Measurements from ENCODE around the gene MYO1A. TPM values are rescaled to one million over a fixed set of nuclear protein-coding genes. Genes with fewer than 3 reads are reported as not detected.

The MYO1A gene
- total and polyA plus RNA-seq, 10 of the 15 experiments (the other 5 are each of a cell fraction or from before 2014, with no cell fraction given) = 0.01 to 0.34 (median 0.15) TPM; not detected in 2

DNA sequence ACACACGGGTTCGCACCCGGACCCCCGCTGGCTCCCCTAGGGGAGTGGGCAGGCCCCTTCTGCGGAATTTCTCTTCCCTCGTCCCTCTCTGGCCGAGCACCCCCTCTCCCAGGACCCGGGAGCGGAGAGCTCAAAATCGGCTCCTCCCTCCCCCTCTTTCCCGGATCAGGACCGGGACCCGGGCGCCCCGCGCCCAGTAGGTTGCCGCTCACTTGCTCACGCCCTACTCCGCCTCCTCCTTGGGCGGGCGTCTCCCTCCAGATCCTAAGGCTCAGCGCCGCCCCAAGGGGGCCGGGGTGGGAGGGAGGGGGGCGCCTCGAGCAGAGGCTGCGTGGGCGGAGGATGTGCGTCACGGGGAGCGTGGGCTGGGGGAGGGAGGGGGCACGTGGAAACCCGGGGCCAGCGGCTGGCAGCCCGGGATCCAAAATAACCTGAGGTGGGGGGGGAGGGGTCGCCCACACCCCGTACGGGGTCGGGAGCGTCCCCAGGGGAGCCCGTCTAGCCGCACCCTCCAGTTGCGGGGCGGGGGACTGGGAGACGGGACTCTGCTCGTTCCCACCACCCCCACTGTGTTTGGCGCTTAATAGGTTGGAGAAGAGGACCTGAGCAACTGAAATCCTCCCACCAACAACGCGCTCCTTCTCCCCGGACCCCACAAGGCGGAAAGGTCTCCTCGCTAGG, 37.2 kb upstream of the MYO1A start (continued):
- no peak for TF ChIP-seq ASH2L (IDR thresholded peaks at IDR 0.05; ENCODE audit: borderline replicate concordance, low read depth)
- TF ChIP-seq, protein P1, sequence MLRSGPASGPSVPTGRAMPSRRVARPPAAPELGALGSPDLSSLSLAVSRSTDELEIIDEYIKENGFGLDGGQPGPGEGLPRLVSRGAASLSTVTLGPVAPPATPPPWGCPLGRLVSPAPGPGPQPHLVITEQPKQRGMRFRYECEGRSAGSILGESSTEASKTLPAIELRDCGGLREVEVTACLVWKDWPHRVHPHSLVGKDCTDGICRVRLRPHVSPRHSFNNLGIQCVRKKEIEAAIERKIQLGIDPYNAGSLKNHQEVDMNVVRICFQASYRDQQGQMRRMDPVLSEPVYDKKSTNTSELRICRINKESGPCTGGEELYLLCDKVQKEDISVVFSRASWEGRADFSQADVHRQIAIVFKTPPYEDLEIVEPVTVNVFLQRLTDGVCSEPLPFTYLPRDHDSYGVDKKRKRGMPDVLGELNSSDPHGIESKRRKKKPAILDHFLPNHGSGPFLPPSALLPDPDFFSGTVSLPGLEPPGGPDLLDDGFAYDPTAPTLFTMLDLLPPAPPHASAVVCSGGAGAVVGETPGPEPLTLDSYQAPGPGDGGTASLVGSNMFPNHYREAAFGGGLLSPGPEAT (IDR thresholded peaks at IDR 0.05; ENCODE audit: low read depth) = 0 out of 2 replicates have a peak, but pooled peaks have one; percentile 9
- no peak for TF ChIP-seq NFXL1 (IDR thresholded peaks at IDR 0.05; ENCODE audit: borderline replicate concordance)
- no peak for TF ChIP-seq FOS (IDR thresholded peaks at IDR 0.05; ENCODE audit: borderline replicate concordance, extremely low read depth, insufficient read length)
- no peak for TF ChIP-seq PAX8 (IDR thresholded peaks at IDR 0.05)
- no peak for TF ChIP-seq CEBPB (IDR thresholded peaks at IDR 0.05; ENCODE audit: borderline replicate concordance in 1 of 2, low read depth in 2 of 2, low read length in 2 of 2)
- TF ChIP-seq SIN3A (IDR thresholded peaks at IDR 0.05; ENCODE audit: low read depth, low read length) = peak; percentile 55; the same call in 1 of the 2 replicates
- TF ChIP-seq MEF2A (IDR thresholded peaks at IDR 0.05; ENCODE audit: insufficient read depth, low read depth, low read length) = peak; percentile 63; the same call in 1 of the 2 replicates

DNA sequence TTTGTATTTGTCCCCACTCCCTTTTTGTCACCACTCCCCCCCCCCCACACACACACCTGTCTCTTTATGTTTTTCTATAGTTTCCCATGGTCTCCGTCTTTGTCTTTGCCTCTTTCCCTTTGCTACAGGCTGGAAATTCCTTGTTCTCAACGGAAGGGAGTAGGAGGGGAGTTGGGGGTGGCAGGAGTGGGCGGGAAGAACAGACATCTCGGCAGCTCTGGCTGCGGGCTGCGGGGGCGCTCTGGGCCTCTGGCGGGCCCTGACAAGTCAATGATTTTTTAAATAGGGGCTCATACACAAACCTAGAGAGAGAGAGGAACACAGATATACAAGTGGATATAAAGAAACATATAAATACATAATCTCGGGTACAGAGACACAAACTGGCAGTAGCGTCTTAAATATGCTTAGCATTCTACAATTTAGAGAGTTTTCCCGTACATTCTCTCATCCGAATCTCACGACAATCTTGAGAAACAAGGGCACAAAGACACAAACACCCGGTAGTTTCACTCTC, 36.6 kb upstream of the MYO1A start:
- Histone ChIP-seq H3K9ac (ENCODE audit: control insufficient read depth, insufficient read depth, low read length) (peak overlapping the region; percentile 95), H3K27me3 (replicated peaks in 1 of 2; ENCODE audit: control insufficient read depth in 2 of 2, insufficient read depth in 2 of 2, low read length in 1 of 2) (no peaks in the 10 kb centered on the region), H3K27ac (ENCODE audit: control insufficient read depth, insufficient read depth) (peak overlapping the region; percentile 98), H3K9me3 (replicated peaks; ENCODE audit: control insufficient read depth, insufficient read depth, low read length) (no peaks in the 10 kb centered on the region), H3K36me3 (ENCODE audit: control insufficient read depth in 2 of 2, insufficient read depth in 2 of 2, low read length in 1 of 2) (peaks cover 2 to 3% of the 10 kb centered on the region in 2 experiments; a peak in 3 of 4 replicates), H3K4me3 (peak overlapping the region; percentile 95), H3K79me2 (ENCODE audit: control insufficient read depth, insufficient read depth, low read length) (peaks cover 22% of the 10 kb centered on the region), H4K20me1 (ENCODE audit: control insufficient read depth, insufficient read depth) (no peaks in the 10 kb centered on the region), H2AFZ (ENCODE audit: control insufficient read depth, low read depth, low read length) (peak overlapping the region; percentile 2), H3K4me2 (ENCODE audit: control insufficient read depth, insufficient read depth) (peak overlapping the region; percentile 82), H3K4me1 (ENCODE audit: control insufficient read depth, insufficient read depth, low read length) (peaks cover 23% of the 10 kb centered on the region)
- DNase-seq (ENCODE audit: low read depth, low spot score) (no peak), FAIRE-seq (peak; percentile 59), ATAC-seq (peak; percentile 10)
- SMC1A ChIA-PET (ENCODE audit: uncharacterized antibody, unreplicated experiment) = interaction anchor here (4.5 kb wide), 1 partner anchor 25 kb away, joined by 29 read pairs; the partner anchor contains the start of gene STAT6
- CTCF ChIA-PET = interaction anchor here (1.0 to 9.0 kb wide), 4 partner anchors 7 to 24 kb away, joined by 3 to 144 read pairs (median 40); partner anchors contain the start of genes NEMP1 and STAT6
- POLR2A ChIA-PET = interaction anchor here (0.6 to 5.1 kb wide), 6 partner anchors 8 to 24 kb away, joined by 3 to 41 read pairs (median 4); partner anchors contain the start of genes NEMP1 and STAT6
- intact Hi-C loops (cut with micrococcal nuclease; ENCODE audit: unreplicated experiment) = loop anchor here (1.0 to 5.0 kb wide), 4 partner anchors 7 to 449 kb away; partner anchors contain the start of genes PTGES3 and STAT6
- RAD21 ChIA-PET (ENCODE audit: unreplicated experiment) = interaction anchor here (1.0 to 8.8 kb wide), 4 partner anchors 8 to 24 kb away, joined by 3 to 199 read pairs (median 20); partner anchors contain the start of genes NEMP1 and STAT6
- 3% methylated on average over 14 of the region's 14 CpGs for WGBS (ENCODE audit: insufficient coverage, insufficient replicate concordance, low lambda C conversion rate, missing lambda C conversion rate)
- in situ Hi-C loops (cut with MboI) = loop anchor here (10.0 kb wide), 1 partner anchor 452 kb away; the partner anchor contains the start of gene BAZ2A
- TSS peak; percentile 91 for BruUV-seq (replicated peaks)
- TF ChIP-seq, protein P2, sequence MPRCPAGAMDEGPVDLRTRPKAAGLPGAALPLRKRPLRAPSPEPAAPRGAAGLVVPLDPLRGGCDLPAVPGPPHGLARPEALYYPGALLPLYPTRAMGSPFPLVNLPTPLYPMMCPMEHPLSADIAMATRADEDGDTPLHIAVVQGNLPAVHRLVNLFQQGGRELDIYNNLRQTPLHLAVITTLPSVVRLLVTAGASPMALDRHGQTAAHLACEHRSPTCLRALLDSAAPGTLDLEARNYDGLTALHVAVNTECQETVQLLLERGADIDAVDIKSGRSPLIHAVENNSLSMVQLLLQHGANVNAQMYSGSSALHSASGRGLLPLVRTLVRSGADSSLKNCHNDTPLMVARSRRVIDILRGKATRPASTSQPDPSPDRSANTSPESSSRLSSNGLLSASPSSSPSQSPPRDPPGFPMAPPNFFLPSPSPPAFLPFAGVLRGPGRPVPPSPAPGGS (IDR thresholded peaks at IDR 0.05; ENCODE audit: borderline replicate concordance, insufficient read depth, low read depth, low read length, poor library complexity, severe bottlenecking) = no peak
- TF ChIP-seq MTA2 (IDR thresholded peaks at IDR 0.05; ENCODE audit: low read depth) (peak; percentile 7; the same call in 1 of the 2 replicates), RELA (IDR thresholded peaks at IDR 0.05; ENCODE audit: borderline replicate concordance, partially characterized antibody) (no peak), IKZF1 (conservative IDR thresholded peaks at IDR 0.05) (peak; percentile 60; the same call in 1 of the 2 replicates), SMAD5 (IDR thresholded peaks at IDR 0.05; ENCODE audit: low read depth) (0 out of 2 replicates have a peak, but pooled peaks have one; percentile 23), SMC3 (IDR thresholded peaks at IDR 0.05; ENCODE audit: borderline replicate concordance, low read length) (no peak; the same call in 1 of the 2 replicates), CHD1 (IDR thresholded peaks at IDR 0.05; ENCODE audit: low read depth, low read length) (peak; percentile 16; the same call in 1 of the 2 replicates), CBFB (IDR thresholded peaks at IDR 0.05; ENCODE audit: low read depth) (no peak)
- TF ChIP-seq, protein P1 (IDR thresholded peaks at IDR 0.05; ENCODE audit: low read depth) = peak; percentile 51; the same call in 1 of the 2 replicates

All from GM12878 (cell line).